ENCODE data around the gene PCYT2.
A peak's percentile ranks its signal among the peaks of the same experiment; 100 is the strongest.
"Not testable (repeated sequence)": the region's sequence is repeated elsewhere in the genome, so short reads cannot be mapped to it uniquely, and the experiment has no call there.

Gene PCYT2

GRCh38 chr17:81911277-81911961 lies at the start of gene PCYT2:
TSS of gene PCYT2 (minus strand) at chr17:81911399. CDS start at chr17:81911355, 44 bp downstream.
- peak; percentile 94 for DNase-seq

DNA sequence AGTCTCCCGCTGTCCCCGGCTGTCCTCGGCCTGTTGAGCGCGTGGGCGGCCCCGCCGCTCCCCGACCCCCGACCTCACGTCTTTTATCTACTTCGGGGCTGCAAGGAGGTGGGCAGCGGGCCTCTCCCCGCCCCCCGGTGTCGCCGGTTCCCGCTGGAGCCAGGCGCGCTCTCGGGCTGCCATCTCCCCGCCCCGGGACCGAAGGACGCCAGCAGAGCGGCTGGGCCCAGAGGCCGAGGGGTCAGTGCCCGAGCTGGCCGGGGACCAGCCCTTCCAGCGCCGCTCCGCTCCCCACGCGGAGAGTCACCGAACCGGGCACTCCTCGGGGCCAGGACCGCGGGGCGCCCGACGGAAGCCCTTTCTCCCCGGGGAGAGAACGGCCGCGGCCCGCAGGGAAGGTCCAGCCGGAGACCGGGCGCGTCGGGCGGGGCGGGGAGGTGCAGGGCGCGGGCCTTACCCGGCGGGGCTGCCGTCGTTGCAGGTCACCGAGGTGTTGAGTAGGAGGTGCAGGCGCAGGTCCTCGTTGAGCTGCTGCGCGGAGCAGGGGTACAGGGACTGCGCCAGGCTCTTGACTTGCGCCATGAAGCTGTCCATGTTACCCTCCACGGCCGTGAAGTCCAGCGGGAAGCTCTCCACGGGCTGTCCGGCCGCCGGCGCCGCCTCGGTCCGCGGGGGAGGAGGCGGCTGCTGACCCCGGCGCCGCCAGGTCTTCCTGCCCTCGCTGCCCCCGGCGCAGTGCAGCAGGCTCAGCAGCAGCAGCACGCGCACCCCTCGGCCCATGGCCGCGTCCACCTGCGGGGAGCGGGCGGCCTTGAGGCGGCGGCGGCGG lies 49.1 kb upstream of the PCYT2 start:
- no peak for DNase-seq

- peak; percentile 73 for DNase-seq
Measured at GRCh38 chr17:81959362-81960129, 48.3 kb upstream of the PCYT2 start.

- no peak for DNase-seq
Measured at GRCh38 chr17:81958633-81959342, 47.6 kb upstream of the PCYT2 start.

GRCh38 chr17:81957691-81958432 lies 46.7 kb upstream of the PCYT2 start:
- no peak for DNase-seq

DNA sequence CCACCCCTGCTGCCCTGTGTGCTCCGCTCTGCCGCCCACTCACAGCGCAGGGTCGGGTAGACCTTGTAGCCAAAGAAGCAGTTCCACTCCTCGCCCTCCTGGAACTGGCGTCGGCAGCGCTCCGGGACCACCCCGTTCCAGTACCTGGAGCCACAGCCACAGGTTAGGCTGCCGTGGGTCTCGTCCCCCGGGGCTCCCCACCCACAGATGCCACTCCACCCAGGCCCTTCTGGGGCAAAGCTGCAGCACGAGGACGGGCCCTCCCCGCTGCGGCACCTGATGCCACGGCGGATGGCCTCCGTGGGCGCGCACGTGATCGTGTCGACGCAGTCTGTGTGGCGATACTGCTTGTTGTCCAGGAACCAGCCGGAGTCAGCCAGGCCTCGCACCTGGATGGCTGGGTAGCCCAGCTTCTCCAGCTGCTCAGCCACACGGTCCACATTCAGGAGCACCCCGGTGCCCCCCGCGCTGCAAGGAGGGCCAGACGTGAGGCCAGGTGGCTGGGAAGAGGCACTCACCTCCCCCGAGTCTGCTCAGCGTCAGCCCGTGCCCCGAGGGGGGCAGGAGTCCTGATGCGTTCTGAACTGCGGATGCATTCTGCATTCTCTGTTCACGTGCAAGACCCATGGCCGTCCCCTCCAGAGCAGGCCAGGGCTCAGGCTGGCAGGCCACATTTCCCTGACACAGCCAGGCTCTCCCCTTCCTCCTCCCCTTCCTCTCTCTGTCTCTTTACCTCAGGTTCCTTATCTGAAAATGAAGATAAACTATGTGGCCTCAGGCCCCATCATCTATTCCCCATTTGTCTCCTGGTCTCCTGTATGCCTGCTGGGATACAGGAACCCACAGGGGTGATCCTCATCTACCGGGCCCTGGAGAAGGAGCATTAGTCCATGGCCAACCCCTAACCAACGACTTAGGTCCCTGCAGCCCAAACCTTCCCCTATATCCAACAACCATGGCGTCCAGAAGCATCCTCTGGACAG lies 45.7 kb upstream of the PCYT2 start:
- DNase-seq = no peak

DNA sequence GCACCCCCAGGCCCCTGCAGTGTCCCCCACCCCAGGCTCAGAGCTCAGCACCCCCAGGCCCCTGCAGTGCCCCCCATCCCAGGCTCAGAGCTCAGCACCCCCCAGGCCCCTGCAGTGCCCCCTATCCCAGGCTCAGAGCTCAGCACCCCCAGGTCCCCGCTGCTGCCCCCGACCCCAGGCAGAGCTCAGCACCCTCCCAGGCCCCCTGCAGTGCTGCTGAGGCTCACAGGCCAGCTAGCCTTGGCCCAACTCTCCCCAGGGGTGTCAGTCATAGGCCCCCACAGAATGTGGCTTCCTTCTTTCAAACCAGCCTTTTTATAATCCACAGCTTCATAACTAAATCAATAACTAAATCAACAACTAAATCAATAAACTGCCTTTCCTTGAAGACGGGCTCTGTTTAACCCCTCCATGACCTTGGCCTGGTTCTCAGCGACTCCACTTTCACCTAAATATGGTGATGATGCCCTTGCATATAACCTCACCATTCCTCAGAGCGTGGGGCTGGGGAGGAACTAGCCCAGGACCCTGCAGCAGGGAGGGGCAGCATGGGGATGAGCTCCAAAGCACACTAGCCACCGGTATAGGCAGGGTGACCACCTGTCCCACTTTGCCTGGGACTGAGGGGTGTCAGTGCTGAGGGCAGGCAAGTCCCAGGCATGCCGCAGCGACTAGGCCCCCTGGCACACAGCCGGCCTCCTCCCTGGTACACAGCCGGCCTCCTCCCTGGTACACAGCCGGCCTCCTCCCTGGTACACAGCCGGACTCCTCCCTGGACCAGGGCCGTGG lies 44.8 kb upstream of the PCYT2 start:
- no peak for DNase-seq

GRCh38 chr17:81955058-81955681 lies 44.0 kb upstream of the PCYT2 start:
- DNase-seq = no peak

DNA sequence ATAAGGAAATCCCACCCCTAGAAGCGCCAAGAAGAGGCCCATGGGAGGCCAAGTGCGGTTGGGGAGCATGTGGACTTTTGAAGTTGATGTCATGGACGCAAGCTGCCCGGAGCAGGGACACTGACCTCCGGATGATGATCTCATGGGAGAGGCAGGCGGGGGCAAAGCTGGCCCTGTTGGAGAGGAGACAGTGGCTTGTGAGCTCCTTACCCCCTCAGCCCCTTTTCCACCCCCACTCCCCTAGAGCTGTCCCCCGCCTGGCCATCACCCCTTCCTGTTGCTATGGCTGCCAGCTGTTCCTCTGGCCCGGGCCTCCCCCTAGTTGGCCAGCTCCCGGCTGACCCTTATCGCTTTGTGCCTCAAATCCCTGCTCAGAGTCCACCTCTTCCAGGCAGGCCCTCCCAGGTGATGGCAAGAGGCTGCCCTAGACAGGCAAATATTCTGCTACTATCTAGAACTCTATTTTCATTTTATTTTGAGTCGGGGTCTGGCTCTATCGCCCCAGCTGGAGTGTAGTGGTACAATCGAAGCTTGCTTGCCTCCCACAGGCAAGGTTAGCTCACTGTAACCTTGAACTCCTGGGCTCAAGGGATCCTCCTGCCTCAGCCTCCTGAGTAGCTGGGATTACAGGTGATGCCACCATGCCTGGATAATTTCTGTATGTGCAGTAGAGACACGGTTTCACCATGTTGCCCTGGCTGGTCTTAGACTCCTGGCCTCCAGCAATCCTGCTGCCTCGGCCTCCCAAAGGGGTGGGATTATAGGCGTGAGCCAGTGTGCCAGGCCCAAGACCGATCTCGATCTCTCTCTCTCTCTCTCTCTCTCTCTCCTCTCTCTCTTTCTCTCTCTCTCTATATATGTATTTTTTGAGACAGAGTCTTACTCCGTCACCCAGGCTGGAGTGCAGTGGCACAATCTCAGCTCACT lies 43.2 kb upstream of the PCYT2 start:
- DNase-seq = no peak

DNA sequence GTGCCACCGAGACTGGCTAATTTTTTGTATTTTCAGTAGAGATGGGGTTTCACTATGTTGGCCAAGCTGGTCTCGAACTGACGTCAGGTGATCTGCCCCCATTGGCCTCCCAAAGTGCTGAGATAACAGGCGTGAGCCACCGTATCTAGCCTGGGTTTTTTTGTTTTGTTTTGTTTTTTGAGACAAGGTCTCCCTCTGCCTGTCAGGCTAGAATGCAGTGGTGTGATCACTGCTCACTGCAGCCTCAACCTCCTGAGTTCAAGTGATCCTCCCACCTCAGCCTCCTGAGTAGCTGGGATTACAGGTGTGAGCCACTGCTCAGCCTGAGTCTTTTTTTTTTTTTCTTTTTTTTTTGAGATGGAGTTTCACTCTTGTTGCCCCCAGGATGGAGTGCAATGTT lies 42.2 kb upstream of the PCYT2 start:
- not testable (repeated sequence) for DNase-seq

DNA sequence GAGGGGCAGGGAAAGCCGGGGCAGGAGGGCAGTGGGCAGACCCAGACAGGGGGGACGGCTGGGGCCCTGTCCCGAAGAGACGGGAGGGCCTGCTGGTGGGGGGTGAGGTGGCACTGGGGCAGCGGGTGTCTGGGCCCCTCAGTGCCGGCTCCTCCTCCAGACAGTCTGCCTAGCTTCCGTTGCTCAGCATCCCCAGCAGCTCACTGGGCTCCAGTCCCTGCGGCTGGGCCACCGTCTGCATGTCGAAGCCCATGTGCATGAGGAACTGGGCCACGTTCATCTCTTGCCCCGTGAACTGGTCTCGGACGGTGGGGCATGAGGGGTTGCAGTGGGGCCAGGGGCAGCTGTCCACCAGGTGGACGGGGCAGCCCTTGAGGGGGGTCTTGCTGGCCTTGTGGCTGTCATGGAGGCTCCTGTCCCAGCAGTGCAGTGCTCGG lies 41.6 kb upstream of the PCYT2 start:
- no peak for DNase-seq

- no peak for DNase-seq
Measured at GRCh38 chr17:81951785-81952684, 40.8 kb upstream of the PCYT2 start.

GRCh38 chr17:81950501-81950900 lies 39.3 kb upstream of the PCYT2 start:
- no peak for DNase-seq

DNA sequence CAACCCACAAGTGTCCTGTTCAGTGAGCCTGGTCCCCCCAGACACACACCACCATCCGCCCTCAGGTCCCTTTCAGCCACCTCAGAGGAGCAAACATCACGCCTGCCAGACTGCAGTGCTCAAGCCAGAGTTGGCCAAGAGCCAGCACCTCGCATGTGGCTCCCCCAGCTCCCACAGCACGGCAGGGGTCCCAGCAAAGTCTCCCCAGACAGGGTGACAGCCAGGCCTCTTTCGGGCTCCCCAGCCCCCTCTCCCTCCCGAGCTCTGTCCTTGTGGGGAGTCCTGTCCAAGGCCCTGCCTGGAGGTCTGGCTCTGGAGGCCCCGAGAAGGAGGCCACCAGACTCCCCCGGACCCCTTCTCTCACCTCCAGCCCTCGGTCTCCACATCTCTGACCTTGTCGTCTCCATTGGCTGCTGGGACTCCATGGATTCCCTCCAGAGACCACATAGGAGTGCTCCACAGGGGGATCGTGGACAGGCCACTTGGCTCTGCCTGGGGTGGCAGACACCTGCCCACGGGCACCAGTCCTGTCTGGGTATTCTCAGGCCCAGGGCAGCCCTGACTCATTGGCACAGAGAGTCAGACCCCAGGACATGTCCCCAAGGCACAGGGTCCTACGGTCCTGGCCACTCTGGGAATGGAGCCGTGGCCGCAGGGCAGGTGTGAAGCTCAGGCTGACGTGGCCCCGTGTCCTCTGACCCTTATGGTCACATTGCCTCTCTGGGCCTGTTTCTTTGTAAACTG lies 37.6 kb upstream of the PCYT2 start:
- no peak for DNase-seq

GRCh38 chr17:81947189-81947588 lies 36.0 kb upstream of the PCYT2 start, which contains the start of gene MYADML2:
TSS of gene MYADML2 (minus strand) at chr17:81947233. CDS start at chr17:81941741, 5,492 bp downstream.
- DNase-seq = no peak

- no peak for DNase-seq
Measured at GRCh38 chr17:81944858-81945257, 33.7 kb upstream of the PCYT2 start.
